OCI-LY1 (cell line): ENCODE results near the gene YIF1A.

Source experiments
- H2AFZ ChIP-seq: fragments of 200-600 bp; sonication (generic), shearing (Covaris generic); 2 replicates; pipeline ENCODE4 v1.6.0; 2014; ENCODE audit warnings: antibody characterized with exemption, mild to moderate bottlenecking, low read length
- H3F3A ChIP-seq: fragments of 200-600 bp; sonication (generic), shearing (Covaris generic); 2 replicates; pipeline ENCODE4 v1.6.0; 2014; ENCODE audit warnings: mild to moderate bottlenecking, antibody characterized with exemption, low read length, moderate library complexity; ENCODE audit not compliant: insufficient read depth
- H3K27ac ChIP-seq: fragments of 200-600 bp; sonication (generic); 2 replicates; pipeline ENCODE4 v1.5.1; 2014; ENCODE audit warnings: low read length, mixed run types, mild to moderate bottlenecking, low read depth; ENCODE audit not compliant: poor library complexity, severe bottlenecking
- H3K27me3 ChIP-seq: fragments of 200-600 bp; sonication (generic); 2 replicates; pipeline ENCODE4 v1.6.0; 2014; ENCODE audit warnings: antibody characterized with exemption, mild to moderate bottlenecking, low read length, moderate library complexity; ENCODE audit not compliant: insufficient read depth
- H3K36me3 ChIP-seq: fragments of 200-600 bp; sonication (generic); 2 replicates; pipeline ENCODE4 v1.6.1; 2014; ENCODE audit warnings: mild to moderate bottlenecking, antibody characterized with exemption, low read length, moderate library complexity, mixed read lengths; ENCODE audit not compliant: insufficient read depth
- H3K4me1 ChIP-seq: fragments of 200-600 bp; sonication (generic); 2 replicates; pipeline ENCODE4 v1.5.1; 2014; ENCODE audit warnings: mild to moderate bottlenecking, low read length, moderate library complexity; ENCODE audit not compliant: insufficient read depth, severe bottlenecking
- H3K4me2 ChIP-seq: fragments of 200-600 bp; sonication (generic), shearing (Covaris generic); 2 replicates; pipeline ENCODE4 v1.6.1; 2014; ENCODE audit warnings: low read length
- H3K4me3 ChIP-seq: fragments of 200-600 bp; sonication (generic); 2 replicates; pipeline ENCODE4 v1.5.1; 2014; ENCODE audit warnings: low read length, low read depth, mild to moderate bottlenecking, mixed read lengths; ENCODE audit not compliant: poor library complexity, severe bottlenecking
- H3K79me2 ChIP-seq: fragments of 200-600 bp; shearing (Covaris generic); 2 replicates; pipeline ENCODE4 v1.6.1; 2016; ENCODE audit warnings: mixed run types, low read length, mixed read lengths; ENCODE audit not compliant: insufficient read depth
- H3K9ac ChIP-seq: fragments of 200-600 bp; sonication (generic), shearing (Covaris generic); 2 replicates; pipeline ENCODE4 v1.6.1; 2014; ENCODE audit warnings: mild to moderate bottlenecking, low read length, mixed read lengths
- H3K9me2 ChIP-seq: fragments of 200-600 bp; sonication (generic), shearing (Covaris generic); 2 replicates; pipeline ENCODE4 v1.6.1; 2014; ENCODE audit warnings: low read depth, mild to moderate bottlenecking, low read length, mixed read lengths
- H3K9me3 ChIP-seq: fragments of 200-600 bp; shearing (Covaris generic); 2 replicates; pipeline ENCODE4 v1.6.1; 2014; ENCODE audit warnings: low read length, mixed read lengths
- H4K20me1 ChIP-seq: fragments of 200-600 bp; sonication (generic), shearing (Covaris generic); 2 replicates; pipeline ENCODE4 v1.6.0; 2016; ENCODE audit warnings: mild to moderate bottlenecking, low read length; ENCODE audit not compliant: insufficient read depth
- EZH2 ChIP-seq: fragments of 200-600 bp; sonication (generic), shearing (Covaris generic); IDR thresholded peaks from 2 replicates; pipeline ENCODE4 v1.8.0; 2017; ENCODE audit warnings: borderline replicate concordance, mixed run types, mild to moderate bottlenecking, antibody characterized with exemption, low read length, moderate library complexity, mixed read lengths
- TF ChIP-seq, protein P1 (sequence below): fragments of 200-600 bp; sonication (generic), shearing (Covaris generic); IDR thresholded peaks from 2 replicates; pipeline ENCODE4 v1.5.1; 2017; ENCODE audit warnings: mild to moderate bottlenecking, antibody characterized with exemption, low read length, moderate library complexity, mixed read lengths

Gene YIF1A

DNA sequence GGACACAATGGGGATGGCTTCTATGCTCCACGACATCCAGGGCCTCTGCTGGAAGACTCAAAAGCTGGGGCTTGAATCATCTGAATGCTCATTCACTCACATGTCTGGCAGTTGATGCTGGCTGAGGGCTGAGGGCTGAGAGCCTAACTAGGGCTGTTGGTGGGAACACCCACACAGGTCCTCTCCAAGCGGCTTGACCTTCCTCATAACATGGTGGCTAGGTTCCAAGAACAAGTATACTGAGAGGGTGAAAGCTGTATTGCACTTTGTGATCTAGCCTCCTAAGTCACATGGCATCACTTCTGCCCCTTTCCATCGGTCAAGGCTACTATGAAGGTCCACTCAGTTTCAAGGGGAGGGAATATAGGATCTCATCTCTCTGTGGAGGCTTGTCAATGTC, 10.2 kb upstream of the YIF1A start:
- H3K9ac ChIP-seq, result no peak overlapping the region
- no peaks in the 10 kb centered on the region for H4K20me1 ChIP-seq
- peaks cover 8% of the 10 kb centered on the region; the same call in 1 of the 2 replicates for H3K27me3 ChIP-seq
- H3K79me2 ChIP-seq, result no peaks in the 10 kb centered on the region
- no peaks in the 10 kb centered on the region for H3F3A ChIP-seq
- TF ChIP-seq, protein P1, sequence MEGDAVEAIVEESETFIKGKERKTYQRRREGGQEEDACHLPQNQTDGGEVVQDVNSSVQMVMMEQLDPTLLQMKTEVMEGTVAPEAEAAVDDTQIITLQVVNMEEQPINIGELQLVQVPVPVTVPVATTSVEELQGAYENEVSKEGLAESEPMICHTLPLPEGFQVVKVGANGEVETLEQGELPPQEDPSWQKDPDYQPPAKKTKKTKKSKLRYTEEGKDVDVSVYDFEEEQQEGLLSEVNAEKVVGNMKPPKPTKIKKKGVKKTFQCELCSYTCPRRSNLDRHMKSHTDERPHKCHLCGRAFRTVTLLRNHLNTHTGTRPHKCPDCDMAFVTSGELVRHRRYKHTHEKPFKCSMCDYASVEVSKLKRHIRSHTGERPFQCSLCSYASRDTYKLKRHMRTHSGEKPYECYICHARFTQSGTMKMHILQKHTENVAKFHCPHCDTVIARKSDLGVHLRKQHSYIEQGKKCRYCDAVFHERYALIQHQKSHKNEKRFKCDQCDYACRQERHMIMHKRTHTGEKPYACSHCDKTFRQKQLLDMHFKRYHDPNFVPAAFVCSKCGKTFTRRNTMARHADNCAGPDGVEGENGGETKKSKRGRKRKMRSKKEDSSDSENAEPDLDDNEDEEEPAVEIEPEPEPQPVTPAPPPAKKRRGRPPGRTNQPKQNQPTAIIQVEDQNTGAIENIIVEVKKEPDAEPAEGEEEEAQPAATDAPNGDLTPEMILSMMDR, result no peak
- TF ChIP-seq EZH2, result no peak
- no peak overlapping the region for H3K4me2 ChIP-seq
- no peak overlapping the region for H3K27ac ChIP-seq
- no peaks in the 10 kb centered on the region for H3K9me2 ChIP-seq
- no peaks in the 10 kb centered on the region for H3K4me1 ChIP-seq
- no peaks in the 10 kb centered on the region for H3K9me3 ChIP-seq
- H3K36me3 ChIP-seq, result no peaks in the 10 kb centered on the region
- H2AFZ ChIP-seq, result no peak overlapping the region
- H3K4me3 ChIP-seq, result no peak overlapping the region

DNA sequence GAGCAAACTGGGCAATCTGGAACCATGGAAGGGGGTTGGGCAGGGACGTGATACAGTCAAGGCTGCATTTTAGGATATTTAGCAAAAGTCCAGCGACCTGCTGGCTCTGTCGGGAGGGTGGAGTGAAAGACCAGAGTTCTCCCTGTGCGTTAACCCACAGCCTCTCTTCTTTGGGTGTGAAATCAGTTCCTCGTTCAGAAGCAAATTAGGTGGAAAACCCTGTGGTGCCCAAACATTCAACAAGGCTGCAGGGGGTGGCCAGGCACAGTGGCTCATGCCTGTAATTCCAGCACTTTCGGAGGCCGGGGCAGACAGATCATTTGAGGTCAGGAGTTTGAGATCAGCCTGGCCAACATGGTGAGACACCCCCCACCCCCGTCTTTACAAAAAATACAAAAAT, 8.7 kb upstream of the YIF1A start:
- no peak overlapping the region for H3K4me2 ChIP-seq
- TF ChIP-seq EZH2, result no peak
- TF ChIP-seq, protein P1, result no peak
- no peaks in the 10 kb centered on the region for H4K20me1 ChIP-seq
- peaks cover 6% of the 10 kb centered on the region; the same call in 1 of the 2 replicates for H3K27me3 ChIP-seq
- no peaks in the 10 kb centered on the region for H3K36me3 ChIP-seq
- H3K79me2 ChIP-seq, result no peaks in the 10 kb centered on the region
- no peaks in the 10 kb centered on the region for H3K9me2 ChIP-seq
- no peak overlapping the region for H3K4me3 ChIP-seq
- H3K9ac ChIP-seq, result no peak overlapping the region
- no peaks in the 10 kb centered on the region for H3K4me1 ChIP-seq
- no peaks in the 10 kb centered on the region for H3F3A ChIP-seq
- no peak overlapping the region for H3K27ac ChIP-seq
- no peak overlapping the region for H2AFZ ChIP-seq
- H3K9me3 ChIP-seq, result no peaks in the 10 kb centered on the region

DNA sequence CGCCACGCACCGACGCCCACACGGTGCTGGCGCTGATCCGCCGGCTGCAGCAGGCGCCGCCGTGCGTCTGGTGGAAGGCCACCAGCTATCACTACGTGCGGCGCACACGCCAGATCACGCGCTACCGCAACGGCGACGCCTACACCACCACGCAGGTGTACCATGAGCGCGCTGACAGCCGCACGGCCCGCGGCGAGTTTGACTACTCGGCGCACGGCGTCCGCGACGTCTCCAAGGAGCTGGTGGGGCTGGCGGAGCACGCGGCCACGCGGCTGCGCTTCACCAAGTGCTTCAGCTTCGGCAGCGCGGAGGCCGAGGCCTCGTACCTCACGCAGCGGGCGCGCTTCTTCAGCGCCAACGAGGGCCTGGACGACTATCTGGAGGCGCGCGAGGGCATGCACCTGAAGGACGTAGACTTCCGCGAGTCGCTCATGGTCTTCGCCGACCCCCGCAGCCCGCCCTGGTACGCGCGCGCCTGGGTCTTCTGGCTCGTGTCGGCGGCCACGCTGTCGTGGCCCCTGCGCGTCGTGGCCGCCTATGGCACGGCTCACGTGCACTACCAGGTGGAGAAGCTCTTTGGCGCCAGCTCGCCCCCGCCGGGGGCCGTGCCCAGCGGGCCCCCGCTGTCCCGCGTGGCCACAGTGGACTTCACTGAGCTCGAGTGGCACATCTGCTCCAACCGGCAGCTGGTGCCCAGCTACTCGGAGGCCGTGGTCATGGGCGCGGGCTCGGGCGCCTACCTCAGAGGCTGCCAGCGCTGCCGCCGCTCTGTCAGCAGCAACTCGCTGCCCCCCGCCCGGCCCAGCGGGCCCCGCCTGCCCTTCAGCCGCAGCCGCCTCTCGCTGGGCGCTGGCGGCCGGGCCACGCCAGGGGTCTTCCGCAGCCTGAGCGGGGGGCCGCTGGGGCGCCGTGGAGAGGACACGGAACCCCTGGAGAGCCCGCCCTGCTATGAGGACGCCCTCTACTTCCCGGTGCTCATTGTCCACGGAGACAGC, 6.0 kb upstream of the YIF1A start:
- H3K4me2 ChIP-seq, result no peak overlapping the region
- no peaks in the 10 kb centered on the region for H3K9me3 ChIP-seq
- no peak overlapping the region for H3K27ac ChIP-seq
- no peak overlapping the region for H3K9ac ChIP-seq
- no peaks in the 10 kb centered on the region for H3K36me3 ChIP-seq
- no peaks in the 10 kb centered on the region for H3F3A ChIP-seq
- no peaks in the 10 kb centered on the region for H3K79me2 ChIP-seq
- H3K4me1 ChIP-seq, result peaks cover 4% of the 10 kb centered on the region
- TF ChIP-seq, protein P1, result no peak
- TF ChIP-seq EZH2, result no peak
- H3K9me2 ChIP-seq, result no peaks in the 10 kb centered on the region
- H2AFZ ChIP-seq, result no peak overlapping the region
- peaks cover 4% of the 10 kb centered on the region; the same call in 1 of the 2 replicates for H3K27me3 ChIP-seq
- no peak overlapping the region for H3K4me3 ChIP-seq
- no peaks in the 10 kb centered on the region for H4K20me1 ChIP-seq
